Cardiac muscle cell (in vitro differentiated cells and primary cell): ENCODE results near the gene TRIM27. TPM values are rescaled to one million over a fixed set of nuclear protein-coding genes. Genes with fewer than 3 reads are reported as not detected.
A peak's percentile ranks its signal among the peaks of the same experiment; 100 is the strongest.

Source experiments
- DNase-seq, 2 donors: peaks; one replicate each; pipeline versions ENCODE4 v3.0.0 to v3.0.0-alpha.2; 2010 to 2017; ENCODE audit warnings: low read depth in 1 of 2, low spot score in 1 of 2
- H3K27ac ChIP-seq: fragments of 200-600 bp; sonication (generic); 2 replicates; pipeline ENCODE4 v1.5.1; 2016
- H3K27me3 ChIP-seq: fragments of 200-600 bp; sonication (generic); 2 replicates; pipeline ENCODE4 v1.6.0; 2016; ENCODE audit warnings: control low read depth
- H3K36me3 ChIP-seq: fragments of 200-600 bp; sonication (generic); 2 replicates; pipeline ENCODE4 v1.5.1; 2016; ENCODE audit warnings: control low read depth
- H3K4me1 ChIP-seq: fragments of 200-600 bp; sonication (generic); 2 replicates; pipeline ENCODE4 v1.8.1; 2017; ENCODE audit warnings: low read depth, mild to moderate bottlenecking, mixed run types
- H3K4me3 ChIP-seq: fragments of 200-600 bp; sonication (generic); 2 replicates; pipeline ENCODE4 v1.5.1; 2016; ENCODE audit warnings: mild to moderate bottlenecking
- H3K9me3 ChIP-seq: fragments of 200-600 bp; sonication (generic); 2 replicates; pipeline ENCODE4 v1.5.1; 2017; ENCODE audit warnings: low read depth, mild to moderate bottlenecking, control low read depth
- polyA plus RNA-seq: library from polyadenylated mRNA; unstranded; fragments of >200 nt; fragmentation: Nextera tagmentation; extraction: Ambion mirVana; gene quantifications from 2 replicates; pipeline ENCODE4 v1.2.1, GENCODE V29; 2016
- total RNA-seq: library from RNA; depleted of rRNA; stranded (reverse); fragments of >200 nt; gene quantifications from 2 replicates; pipeline ENCODE4 v1.2.3, GENCODE V29; 2016
- TF ChIP-seq, protein P1 (sequence below): IDR thresholded peaks from 2 replicates; pipeline ENCODE4 v1.5.1; 2012; ENCODE audit warnings: low read depth, mild to moderate bottlenecking, low read length

The TRIM27 gene
- total and polyA plus RNA-seq, 2 experiments from 2014 or later = 79.2 to 105 TPM

DNA sequence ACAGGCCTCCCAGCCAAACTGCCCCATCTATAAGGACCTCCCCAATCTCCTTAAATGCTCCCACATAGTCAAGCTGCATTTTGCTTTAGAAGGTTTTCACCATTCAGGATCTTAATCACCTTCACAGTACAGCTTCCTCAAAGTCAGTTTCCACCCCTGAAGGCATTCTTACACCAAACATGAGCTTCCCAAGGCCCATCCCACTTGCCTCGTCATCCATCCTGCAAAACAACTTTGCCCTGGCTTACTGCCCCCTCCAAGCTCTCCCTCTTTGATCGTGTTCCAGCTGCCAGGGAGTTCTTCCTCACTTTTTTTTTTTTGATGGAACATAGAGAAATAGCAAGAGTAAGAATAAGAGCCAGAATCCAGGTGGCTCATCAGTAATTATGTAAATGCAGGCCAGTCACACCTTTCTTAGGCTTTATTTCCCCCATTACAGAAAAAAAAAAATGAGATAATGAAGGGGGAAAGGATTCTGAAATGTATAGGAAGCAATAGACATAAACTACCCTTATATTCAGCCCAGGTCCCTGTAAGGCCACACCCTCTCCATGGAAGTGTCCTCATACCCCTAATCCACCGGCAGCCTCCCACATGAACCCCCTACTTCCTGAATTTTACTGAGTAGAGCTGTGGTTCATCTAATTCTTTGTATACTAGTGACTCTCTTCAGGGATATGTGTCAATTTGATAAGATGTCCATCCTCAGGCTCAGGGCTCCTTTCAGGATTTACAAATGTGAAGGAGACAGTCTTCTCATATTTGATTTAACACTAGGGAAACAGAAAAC, 12.7 kb downstream of the TRIM27 start:
- Histone ChIP-seq H3K27ac (no peak overlapping the region), H3K27me3 (no peaks in the 10 kb centered on the region), H3K9me3 (no peaks in the 10 kb centered on the region), H3K36me3 (peaks cover 76% of the 10 kb centered on the region), H3K4me3 (no peak overlapping the region), H3K4me1 (no peaks in the 10 kb centered on the region)
- no peak for DNase-seq
- TF ChIP-seq, protein P1, sequence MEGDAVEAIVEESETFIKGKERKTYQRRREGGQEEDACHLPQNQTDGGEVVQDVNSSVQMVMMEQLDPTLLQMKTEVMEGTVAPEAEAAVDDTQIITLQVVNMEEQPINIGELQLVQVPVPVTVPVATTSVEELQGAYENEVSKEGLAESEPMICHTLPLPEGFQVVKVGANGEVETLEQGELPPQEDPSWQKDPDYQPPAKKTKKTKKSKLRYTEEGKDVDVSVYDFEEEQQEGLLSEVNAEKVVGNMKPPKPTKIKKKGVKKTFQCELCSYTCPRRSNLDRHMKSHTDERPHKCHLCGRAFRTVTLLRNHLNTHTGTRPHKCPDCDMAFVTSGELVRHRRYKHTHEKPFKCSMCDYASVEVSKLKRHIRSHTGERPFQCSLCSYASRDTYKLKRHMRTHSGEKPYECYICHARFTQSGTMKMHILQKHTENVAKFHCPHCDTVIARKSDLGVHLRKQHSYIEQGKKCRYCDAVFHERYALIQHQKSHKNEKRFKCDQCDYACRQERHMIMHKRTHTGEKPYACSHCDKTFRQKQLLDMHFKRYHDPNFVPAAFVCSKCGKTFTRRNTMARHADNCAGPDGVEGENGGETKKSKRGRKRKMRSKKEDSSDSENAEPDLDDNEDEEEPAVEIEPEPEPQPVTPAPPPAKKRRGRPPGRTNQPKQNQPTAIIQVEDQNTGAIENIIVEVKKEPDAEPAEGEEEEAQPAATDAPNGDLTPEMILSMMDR = no peak

DNA sequence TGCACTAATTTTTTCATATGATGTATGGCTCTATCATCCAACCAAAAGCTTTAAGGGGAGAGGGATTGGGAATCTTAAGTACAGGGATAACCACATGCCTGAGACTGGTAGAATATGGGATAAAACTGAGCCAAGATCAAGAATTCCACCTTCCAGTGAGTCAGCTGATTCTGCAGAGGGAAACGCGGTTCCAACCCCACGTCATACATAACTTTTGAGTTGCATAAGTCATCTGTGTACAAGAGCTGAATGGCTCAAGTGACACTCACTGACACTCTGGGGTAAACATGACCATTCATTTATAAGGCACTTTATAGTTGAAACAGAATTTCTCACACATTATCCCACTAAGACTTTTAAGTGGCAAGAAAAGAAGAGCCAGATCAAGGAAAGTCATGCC, 16.4 kb downstream of the TRIM27 start:
- H3K9me3 ChIP-seq = no peaks in the 10 kb centered on the region
- no peak overlapping the region for H3K4me3 ChIP-seq
- TF ChIP-seq, protein P1 = no peak
- no peaks in the 10 kb centered on the region for H3K4me1 ChIP-seq
- peaks cover 76% of the 10 kb centered on the region for H3K36me3 ChIP-seq
- DNase-seq = peak in 1 of 2 donors; percentile 68
- H3K27ac ChIP-seq = no peak overlapping the region
- no peaks in the 10 kb centered on the region for H3K27me3 ChIP-seq

DNA sequence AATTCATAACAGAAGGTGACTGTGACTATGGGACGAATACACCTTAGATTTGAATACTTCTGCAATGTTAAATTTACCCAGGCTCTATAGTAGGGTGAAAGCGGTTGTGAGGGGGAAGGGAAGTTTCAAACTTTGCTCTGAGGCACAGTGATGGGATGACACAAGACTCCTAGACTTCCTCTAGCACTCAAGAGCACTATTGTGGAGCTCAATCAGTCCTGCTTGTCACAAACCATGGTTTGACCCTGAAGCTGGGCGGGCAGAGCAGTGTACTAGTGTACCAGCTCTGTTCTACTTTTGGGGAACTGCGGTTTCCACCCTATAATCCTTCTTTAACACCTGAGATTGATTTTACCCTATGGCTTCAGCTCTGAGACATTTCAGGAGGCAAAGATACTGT, 17.1 kb downstream of the TRIM27 start:
- TF ChIP-seq, protein P1 = no peak
- H3K9me3 ChIP-seq = no peaks in the 10 kb centered on the region
- peaks cover 72% of the 10 kb centered on the region for H3K36me3 ChIP-seq
- H3K4me3 ChIP-seq = no peak overlapping the region
- H3K4me1 ChIP-seq = no peaks in the 10 kb centered on the region
- peak overlapping the region; percentile 13 for H3K27ac ChIP-seq
- no peak for DNase-seq
- no peaks in the 10 kb centered on the region for H3K27me3 ChIP-seq

DNA sequence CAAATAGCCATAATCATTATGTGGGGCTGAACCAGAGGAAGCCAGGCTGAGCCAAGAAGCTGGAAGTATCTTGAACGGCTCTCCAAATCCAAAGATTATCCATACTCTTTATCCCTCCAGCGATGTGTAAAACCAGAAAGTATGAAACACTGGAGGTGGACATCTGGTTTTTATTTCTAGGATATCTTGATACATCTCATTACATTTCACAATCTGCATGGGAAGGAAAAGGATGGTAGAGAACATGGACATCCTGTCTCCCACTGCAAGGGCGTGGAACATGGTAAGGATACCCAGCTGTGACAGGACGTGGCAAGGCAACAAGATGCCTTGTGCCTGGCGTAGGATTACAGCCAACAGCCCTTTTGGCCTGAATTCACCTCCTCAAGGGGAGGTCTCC, 20.1 kb downstream of the TRIM27 start:
- Histone ChIP-seq H3K4me1 (no peaks in the 10 kb centered on the region), H3K27me3 (no peaks in the 10 kb centered on the region), H3K4me3 (no peak overlapping the region), H3K27ac (no peak overlapping the region), H3K36me3 (peaks cover 66% of the 10 kb centered on the region), H3K9me3 (no peaks in the 10 kb centered on the region)
- TF ChIP-seq, protein P1 = no peak
- DNase-seq = no peak

DNA sequence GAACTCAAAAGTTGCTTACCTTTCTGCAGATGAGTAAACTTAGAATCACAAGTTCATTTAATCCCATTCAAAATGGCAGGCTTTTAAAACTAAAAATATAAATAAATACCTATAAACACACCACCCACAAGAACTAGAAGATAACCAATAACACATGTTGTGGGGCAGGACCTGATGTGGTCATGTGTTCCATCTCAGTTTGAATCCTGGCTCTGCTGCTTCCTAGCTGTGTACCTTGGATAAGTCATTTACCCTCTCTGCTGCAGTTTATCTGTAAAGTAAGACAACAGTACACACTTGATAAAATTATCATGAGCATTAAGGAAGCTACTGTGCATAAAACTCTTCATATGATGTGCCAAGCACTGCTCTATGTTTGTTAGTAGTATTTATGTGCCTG, 22.0 kb downstream of the TRIM27 start:
- no peak for DNase-seq
- Histone ChIP-seq H3K27ac (peak overlapping the region; percentile 51), H3K4me1 (no peaks in the 10 kb centered on the region), H3K27me3 (no peaks in the 10 kb centered on the region), H3K36me3 (peaks cover 52% of the 10 kb centered on the region), H3K9me3 (no peaks in the 10 kb centered on the region), H3K4me3 (no peak overlapping the region)
- TF ChIP-seq, protein P1 = no peak
